RKO (cell line): ENCODE measurements around the gene OR10H1.
"Not testable (repeated sequence)": the region's sequence is repeated elsewhere in the genome, so short reads cannot be mapped to it uniquely, and the experiment has no call there.

ENCODE experiments used
- DNase-seq: peaks from one replicate; pipeline ENCODE4 v3.0.0-alpha.2; 2016; ENCODE audit warnings: low spot score

OR10H1 gene, protein sequence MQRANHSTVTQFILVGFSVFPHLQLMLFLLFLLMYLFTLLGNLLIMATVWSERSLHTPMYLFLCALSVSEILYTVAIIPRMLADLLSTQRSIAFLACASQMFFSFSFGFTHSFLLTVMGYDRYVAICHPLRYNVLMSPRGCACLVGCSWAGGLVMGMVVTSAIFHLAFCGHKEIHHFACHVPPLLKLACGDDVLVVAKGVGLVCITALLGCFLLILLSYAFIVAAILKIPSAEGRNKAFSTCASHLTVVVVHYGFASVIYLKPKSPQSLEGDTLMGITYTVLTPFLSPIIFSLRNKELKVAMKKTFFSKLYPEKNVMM

DNA sequence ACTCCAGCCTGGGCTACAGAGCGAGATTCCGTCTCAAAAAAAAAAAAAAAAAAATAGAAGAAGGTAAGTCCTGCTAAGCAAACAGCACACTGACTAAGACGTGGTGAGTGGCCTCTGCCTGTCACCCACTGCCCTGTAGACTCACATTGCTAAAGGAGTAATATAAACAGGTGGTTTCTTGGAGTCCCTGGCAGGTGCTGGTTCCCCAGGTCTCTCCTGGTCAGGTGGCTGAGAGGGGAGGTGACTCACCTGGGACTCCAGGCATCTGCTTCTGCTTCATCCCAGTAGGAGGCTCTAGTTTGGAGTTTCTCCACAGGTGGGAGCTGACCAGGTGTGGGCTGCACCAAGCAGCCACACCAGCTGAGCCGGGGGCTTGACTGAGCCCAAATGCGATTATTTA is at the start of gene OR10H1:
Gene OR10H1, minus strand, starts transcription at position 359 of the 400 bp plus-strand sequence. CDS start 7,627 bp downstream, outside the sequence.
- DNase-seq: no peak

DNA sequence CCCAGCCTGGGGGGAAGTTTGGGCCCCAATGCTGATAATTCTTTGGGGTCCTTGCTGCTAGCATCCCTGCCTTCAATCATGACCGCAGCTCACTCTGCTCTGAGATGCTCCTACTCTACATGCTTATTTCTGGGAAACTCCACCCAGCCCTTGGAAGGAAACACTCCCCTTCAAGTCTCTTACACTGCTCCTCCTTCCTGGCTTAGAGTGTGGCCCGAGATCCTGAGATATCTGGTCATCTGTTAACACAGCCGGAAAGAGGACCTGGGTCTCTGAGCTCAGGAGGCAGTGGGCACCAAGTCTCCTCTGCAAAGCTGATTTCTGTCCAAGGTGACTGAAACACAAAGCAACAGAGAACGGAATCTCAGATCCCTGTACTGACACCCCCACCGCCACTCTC is 49.4 kb upstream of the OR10H1 start:
- DNase-seq: no peak

DNA sequence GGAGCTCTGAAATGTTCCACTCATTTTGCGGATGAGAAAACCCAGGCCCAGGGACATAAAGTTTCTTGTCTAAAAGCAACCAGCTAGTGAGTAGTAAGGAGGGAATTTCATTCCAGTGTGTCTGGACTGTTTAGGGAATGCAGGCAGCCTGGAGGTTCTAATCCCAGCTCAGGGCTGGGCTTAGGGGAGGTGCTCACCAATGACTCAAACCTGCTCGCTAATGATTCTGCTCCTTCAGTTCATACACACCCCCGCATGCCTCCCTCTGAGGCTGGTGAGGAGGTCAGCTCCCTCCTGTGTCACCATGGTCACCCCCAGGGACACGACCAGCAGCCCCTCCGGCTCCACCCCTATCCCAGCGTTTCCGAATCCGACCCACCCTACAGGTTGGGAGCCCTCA is 47.8 kb upstream of the OR10H1 start:
- DNase-seq: peak; percentile 32

DNA sequence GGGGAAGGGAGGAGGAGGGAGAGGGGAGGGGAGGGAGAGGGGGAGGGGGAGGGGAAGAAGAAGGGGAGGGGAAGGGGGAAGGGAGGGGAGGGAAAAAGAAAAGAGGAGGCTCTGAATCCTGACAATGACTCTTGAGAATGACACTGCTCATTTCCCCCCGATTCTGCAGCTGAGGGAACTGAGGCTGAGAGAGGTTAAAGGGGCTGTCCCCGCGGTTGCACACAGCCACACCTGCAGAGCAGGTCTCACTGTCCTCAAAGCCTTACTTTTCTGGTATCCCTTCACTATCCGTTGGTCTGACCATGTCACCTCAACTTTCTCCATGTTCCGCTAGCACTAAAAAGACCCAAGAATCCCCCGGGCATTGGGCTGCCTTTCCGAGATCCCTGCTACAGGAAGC is 47.0 kb upstream of the OR10H1 start:
- no peak for DNase-seq

DNA sequence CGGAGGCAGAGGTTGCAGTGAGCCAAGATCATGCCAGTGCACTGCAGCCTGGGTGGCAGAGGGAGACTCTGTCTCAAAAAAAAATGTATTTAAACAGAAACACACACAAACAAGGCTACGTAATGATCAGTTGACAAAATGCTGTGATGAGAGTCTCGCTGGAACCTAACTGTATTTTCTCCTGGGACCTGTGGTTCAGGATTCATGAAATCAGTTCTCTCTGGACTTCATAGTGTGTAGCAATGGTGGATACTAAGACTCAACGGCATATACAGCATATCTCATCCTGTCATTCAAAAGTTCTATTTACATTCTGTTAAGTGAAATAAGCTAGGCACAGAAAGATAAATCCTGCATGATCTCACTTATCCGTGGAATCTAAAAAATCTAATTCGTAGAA is 45.1 kb upstream of the OR10H1 start:
- no peak for DNase-seq

DNA sequence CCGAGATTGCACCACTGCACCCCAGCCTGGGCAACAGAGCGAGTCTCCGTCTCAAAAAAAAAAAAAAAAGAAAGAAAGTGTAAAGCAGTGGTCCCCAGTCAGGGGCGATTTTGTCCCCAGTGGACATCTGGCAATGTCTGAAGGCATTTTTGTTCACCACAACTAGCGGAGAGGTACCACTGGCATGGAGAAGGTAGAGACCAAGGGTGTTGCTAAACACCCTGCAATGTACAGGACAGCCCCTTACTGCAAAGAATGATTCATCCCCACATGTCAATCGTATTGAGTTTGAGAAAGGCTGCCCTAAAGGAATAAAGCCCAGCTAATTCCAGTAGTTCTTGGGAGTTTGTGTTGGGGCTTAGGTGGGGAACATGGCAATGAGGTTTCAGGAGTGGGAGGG is 43.7 kb upstream of the OR10H1 start:
- no peak for DNase-seq

DNA sequence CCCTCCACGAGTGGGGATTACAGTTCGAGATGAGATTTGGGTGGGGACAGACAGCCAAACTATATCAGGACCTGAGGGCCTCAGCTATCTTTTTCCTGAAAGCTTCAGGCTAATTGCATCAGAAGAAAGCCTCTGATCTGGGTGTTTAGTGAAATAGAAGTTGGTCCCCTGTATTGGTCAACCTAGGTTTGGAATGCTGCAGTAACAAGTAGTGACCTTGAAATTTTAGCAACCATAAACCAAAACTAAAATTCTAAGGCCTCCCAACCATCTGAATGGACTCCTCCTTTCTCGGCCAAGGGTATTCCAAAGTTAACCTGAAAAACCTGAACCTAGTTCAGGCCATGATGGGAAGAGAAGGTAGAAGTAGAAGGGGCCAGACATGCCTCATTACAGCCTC is 34.9 kb upstream of the OR10H1 start:
- DNase-seq: no peak

DNA sequence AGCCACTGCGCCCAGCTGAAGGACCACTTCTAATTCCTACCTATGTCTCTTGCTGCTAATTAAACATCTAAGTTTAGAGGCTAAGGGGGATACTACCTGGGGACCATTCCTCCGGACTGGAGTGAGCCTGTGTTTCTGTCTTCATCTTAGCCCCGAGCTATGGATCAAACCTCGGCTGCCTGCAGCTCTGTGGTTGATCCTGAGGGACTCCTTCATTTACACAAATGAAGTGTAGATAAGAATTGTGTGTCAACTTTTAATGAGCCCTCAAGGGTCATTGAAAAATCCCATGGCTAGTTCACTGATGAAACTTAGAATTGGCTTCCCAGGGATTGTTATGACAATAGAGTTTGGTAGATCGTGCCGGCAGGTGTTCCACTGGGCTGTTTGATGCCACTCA is 31.5 kb upstream of the OR10H1 start:
- DNase-seq: no peak

DNA sequence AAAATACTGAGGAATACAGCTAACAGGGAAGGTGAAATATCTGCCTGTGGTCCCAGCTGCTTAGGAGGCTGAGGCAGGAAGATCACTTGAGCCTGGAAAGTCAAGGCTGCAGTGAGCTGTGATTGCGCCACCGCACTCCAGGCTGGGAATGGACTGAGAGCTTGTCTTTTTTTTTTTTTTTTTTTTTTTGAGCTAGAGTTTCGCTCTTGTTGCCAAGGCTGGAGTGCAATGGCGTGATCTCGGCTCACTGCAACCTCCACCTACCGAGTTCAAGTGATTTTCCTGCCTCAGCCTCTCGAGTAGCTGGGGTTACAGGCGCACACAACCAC is 28.4 kb upstream of the OR10H1 start:
- DNase-seq: not testable (repeated sequence)

DNA sequence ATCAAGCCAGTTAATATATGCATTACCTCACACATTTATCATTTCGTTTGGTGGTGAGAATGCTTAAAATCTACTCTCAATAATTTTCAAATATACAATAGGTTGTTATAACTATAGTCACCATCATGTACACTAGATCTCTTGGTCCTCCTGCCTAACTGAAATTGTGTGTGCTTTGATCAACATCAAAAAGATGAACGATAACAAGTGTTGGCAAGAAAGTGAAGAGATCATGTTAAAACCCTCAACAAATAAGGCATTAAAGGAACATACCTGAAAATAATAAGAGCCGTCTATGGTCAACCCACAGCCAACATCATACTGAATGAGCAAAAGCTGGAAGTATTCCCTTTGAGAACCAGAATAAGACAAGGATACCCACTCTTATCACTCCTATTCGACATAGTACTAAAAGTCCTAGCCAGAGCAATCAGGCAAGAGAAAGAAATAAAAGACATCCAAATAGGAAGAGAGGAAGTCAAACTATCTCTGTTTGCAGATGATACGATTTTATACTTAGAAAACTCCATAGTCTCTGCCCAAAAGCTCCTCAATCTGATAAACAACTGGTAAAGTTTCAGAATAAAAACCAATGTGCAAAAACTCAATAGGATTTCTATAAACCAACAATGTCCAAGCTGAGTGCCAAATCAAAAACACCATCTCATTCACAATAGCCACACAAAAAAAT is 27.9 kb upstream of the OR10H1 start:
- no peak for DNase-seq

DNA sequence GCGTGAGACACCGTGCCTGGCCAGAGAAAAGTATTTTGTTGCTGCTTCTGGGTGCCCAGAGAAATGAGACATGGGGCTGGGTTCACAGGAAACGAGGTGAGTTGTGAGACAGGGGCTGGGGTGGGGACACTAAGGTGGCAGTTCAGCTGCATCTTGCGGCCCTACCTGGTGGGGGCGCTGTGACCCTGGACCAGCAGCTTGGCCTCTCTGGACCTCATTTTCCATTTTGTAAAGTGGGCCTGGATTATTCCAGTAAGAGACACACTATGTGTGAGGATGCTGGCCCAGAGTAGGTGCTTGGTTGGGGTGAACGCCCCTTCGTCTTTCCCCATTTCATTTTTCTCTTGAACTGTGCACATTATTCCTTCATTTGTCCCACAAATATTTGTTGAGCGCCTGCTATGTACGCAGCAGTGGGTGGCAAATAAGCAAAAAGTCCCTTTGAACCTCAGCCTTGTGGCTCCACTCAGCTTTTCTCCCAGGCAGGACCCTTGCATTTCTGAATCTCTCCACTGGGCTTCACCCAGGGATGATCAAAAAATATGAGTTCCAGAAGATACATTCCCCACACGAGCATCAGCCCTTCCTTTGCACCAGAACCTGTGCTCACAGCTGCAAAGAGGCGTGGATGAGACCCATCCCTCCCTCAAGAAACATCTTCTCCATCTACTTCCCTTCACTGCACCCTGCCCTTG is 26.6 kb upstream of the OR10H1 start:
- DNase-seq: no peak

DNA sequence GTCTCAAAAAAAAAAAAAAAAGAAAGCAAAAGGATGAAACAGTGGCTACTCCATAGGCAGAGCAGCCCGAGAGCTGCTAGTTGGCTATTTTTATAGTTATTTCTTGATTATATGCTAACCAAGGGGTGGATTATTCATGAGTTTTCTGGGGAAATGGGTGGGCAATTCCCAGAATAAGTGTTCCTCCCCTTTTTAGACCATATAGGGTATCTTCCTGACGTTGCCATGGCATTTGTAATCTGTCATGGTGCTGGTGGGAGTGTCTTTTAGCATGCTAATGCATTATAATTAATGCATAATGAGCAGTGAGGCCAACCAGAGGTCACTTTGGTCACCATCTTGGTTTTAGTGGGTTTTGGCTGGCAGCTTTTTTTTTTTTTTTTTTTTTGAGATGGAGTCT is 25.4 kb upstream of the OR10H1 start:
- no peak for DNase-seq

DNA sequence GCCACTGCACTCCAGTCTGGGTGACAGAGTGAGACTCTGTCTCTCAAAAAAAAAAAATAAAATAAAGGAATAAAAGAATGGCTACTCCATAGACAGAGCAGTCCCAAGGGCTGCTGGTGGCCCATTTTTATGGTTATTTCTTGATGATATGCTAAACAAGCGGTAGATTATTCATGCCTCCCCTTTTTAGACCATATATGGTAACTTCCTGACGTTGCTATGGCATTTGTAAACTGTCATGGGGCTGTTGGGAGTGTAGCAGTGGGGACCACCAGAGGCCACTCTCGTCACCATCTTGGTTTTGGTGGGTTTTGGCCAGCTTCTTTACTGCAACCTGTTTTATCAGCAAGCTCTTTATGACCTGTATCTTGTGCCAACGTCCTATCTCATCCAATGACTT is 24.4 kb upstream of the OR10H1 start:
- DNase-seq: not testable (repeated sequence)

DNA sequence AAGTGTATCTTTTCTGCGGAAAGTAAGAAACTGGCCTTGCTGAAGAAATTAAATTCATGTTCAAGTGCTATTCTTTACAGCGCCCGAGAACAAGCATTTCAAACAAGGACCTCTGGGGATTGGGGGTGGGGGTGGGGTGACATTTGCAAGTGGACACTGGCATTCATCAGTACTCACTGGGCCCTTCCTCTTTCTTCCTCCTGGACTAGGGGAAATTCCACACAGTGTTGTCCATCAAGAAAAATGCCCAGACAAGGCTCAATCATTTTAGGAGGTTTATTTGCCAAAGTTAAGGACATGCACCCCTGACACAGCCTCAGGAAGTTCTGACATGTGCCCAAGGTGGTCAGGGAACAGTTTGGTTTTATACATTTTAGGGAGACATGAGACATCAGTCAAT is 22.9 kb upstream of the OR10H1 start:
- DNase-seq: no peak

DNA sequence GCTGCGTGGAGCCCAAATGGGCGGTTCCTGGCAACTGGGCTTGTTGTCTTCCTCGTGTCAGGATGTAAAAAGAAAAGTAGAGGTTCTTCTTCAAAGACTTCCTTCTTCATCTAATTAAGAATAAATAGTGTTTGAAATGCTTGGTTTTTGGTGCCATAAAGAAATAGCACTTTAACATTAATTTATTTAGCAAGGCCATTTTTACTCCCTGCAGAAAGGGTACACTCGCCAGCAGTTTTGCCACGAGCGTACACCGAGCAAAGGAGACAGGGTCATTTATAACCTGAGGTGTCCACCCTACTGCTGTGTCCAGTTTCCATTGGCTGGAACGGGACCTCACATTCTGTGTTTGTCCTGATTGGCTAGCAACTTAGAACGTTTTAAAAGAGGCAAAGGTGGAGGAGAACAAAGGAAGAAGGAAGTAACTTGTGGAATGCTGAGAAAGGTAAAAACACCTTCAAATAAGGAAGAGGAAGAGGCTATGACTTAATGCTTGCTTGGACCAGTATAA is 21.8 kb upstream of the OR10H1 start:
- no peak for DNase-seq

DNA sequence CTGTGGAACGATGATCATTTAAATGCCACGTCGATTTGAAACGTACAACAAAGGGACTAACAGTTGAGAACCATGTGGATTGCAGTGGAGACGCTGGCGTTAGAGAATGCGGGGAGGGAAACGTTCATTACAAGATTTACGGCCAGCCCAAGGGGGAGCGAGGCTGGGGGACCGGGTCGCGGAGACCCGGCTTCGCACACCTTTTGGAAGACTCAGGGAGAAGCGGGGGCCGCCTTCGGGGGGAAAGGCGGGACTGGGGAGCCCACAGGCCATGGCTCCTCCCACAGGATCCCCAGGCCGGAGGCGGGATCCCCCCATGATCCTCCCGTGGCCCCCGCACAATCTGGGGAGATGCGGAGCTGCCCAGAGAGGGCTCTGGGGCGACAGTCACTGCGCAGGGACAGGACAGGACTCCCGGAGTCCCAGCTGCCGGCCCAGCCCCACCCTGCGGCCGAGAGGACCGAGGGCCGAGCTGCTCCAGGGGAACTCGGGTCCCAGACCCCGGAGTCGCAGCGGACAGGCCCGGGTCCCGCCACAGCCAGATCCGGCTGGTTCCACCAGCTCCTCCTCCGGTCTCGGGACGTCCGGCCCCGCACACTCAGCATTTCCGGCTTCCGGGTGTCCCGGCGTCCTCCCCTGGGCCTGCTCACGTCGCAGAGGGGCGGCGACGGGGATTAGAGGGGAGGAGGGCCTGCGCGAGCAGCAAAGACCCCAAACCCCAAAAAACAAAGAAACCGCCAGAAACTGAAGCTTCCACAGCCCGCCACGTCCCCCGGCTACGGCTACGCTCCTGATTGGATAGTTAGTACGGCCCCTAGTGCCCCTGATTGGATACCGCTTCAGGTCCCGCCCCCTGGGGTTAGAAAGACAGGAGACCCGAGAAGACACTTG is 21.1 kb upstream of the OR10H1 start:
- peak; percentile 96 for DNase-seq

DNA sequence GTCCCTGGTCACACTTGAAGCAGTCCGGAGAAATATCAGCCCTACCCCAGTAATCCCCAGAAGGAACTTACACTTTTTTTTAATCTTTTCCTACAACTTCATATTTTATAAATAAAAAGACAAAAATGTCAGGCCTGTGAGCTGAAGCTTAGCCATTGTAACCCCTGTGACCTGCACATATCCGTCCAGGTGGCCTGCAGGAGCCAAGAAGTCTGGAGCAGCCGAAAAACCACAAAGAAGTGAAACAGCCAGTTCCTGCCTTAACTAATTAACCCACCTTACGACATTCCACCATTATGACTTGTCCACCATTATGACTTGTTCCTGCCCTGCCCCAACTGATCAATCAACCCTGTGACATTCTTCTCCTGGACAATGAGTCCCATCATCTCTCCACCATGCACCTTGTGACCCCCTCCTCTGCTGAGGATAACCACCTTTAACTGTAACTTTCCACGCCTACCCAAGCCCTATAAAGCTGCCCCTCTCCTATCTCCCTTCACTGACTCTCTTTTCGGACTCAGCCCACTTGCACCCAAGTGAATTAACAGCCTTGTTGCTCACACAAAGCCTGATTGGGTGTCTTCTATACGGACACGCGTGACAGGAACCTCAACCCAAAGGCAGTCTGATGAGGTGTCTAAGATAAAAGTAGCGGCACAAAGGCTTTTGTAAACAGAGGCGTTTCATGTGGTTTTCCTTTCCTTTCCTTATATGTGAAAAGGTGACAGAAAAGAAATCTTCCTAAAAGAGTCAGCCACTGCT is 20.3 kb upstream of the OR10H1 start:
- DNase-seq: peak; percentile 17

DNA sequence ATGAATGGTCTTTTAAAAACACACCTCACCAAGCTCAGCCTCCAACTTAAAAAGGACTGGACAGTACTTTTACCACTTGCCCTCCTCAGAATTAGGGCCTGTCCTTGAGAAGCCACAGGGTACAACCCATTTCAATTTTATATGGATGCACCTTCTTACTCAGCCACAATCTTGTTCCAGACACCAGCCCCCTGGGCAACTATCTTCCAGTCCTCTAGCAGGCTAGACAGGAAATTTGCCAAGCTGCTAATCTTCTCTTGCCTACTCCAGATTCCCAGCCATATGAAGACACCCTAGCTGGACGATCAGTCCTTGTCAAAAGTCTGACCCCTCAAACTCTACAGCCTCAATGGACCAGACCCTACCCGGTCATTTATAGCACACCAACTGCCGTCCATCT is 18.8 kb upstream of the OR10H1 start:
- not testable (repeated sequence) for DNase-seq

DNA sequence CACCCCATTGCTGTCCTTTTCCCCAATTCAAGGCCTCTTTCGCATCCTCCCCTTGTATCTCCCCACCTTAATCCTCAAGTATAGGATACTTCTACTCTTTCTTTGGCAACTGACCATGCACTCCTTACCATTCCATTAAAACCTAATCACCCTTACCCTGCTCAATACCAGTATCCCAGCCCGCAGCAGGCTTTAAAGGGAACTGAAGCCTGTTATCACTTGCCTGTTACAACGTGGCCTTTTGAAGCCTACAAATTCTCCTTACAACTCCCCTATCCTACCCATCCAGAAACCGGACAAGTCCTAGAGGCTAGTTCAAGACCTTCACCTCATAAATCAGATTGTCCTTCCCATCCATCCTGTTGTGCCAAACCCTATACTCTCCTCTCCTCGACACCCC is 16.2 kb upstream of the OR10H1 start:
- DNase-seq: no peak

DNA sequence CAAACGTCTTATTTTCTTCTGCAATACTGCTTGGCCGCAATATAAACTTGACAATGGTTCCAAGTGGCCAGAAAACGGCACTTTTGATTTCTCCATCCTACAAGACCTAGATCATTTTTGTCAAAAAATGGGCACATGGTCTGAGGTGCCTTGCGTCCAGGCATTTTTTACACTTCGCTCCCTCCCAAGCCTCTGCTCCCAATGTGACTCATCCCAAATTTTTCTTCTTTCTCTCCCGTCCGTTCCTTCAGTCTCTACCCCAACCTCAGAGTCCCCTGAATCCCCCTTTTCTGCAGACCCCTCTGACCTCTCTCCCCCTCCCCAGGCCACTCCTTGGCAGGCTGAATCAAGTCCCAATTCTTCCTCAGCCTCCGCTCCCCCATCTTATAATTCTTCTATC is 14.3 kb upstream of the OR10H1 start:
- DNase-seq: no peak

DNA sequence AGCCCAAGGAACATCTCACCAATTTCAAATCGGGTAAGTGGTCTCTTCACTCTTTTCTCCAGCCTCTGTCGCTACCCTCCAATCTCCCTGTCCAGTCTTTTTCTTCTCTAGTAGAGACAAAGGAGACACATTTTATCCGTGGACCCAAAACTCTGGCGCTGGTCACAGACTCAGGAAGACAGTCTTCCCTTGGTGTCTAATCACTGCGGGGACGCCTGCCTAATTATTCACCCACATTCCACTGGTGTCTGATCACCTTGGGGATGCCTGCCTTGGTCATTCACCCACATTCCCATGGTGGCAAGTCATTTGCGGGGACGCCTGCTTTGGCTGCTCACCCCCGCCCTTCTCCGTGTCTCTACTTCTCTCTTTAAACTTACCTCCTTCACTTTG is 13.8 kb upstream of the OR10H1 start:
- DNase-seq: no peak
